ENCODE results near the gene AUTS2. TPM values are rescaled to one million over a fixed set of nuclear protein-coding genes. Genes with fewer than 3 reads are reported as not detected.

AUTS2 gene
- total RNA-seq, 6 donors from 2014 or later, result 38.9 to 151 (median 55.8) TPM

GRCh38 chr7:70321016-70321590 is 722.8 kb downstream of the AUTS2 start:
- Histone ChIP-seq H3K4me3 (no peak overlapping the region), H3K4me1 (peaks cover 5 to 8% (median 8%) of the 10 kb centered on the region in 4 donors), H3K27ac (no peak overlapping the region), H3K36me3 (no peaks in the 10 kb centered on the region), H3K9me3 (no peaks in the 10 kb centered on the region), H3K27me3 (no peaks in the 10 kb centered on the region)
- ATAC-seq (ENCODE audit: low FRiP score in 2 of 2) (no peak), DNase-seq (no peak)
- TF ChIP-seq CTCF (IDR thresholded peaks at IDR 0.05) (no peak), POLR2AphosphoS5 (IDR thresholded peaks at IDR 0.05) (no peak), POLR2A (IDR thresholded peaks at IDR 0.05) (no peak), EP300 (IDR thresholded peaks at IDR 0.05) (no peak)
- WGBS, 2 donors, result 94 to 96% methylated on average over 6 of the region's 6 CpGs

GRCh38 chr7:70322856-70323255 is 724.6 kb downstream of the AUTS2 start:
- Histone ChIP-seq H3K36me3 (no peaks in the 10 kb centered on the region), H3K4me1 (peaks cover 0 to 3% (median 0%) of the 10 kb centered on the region in 4 donors), H3K4me3 (no peak overlapping the region), H3K27ac (no peak overlapping the region), H3K27me3 (no peaks in the 10 kb centered on the region), H3K9me3 (no peaks in the 10 kb centered on the region)
- 82 to 96% methylated on average over 1 of the region's 1 CpG for WGBS, 2 donors
- no peak for ATAC-seq (ENCODE audit: low FRiP score in 2 of 2)
- no peak for TF ChIP-seq EP300 (IDR thresholded peaks at IDR 0.05)
- TF ChIP-seq CTCF (IDR thresholded peaks at IDR 0.05), result no peak
- no peak for DNase-seq

- H3K4me3 ChIP-seq, result no peak overlapping the region
- no peaks in the 10 kb centered on the region for H3K27me3 ChIP-seq
- DNase-seq, result no peak
- TF ChIP-seq CTCF (IDR thresholded peaks at IDR 0.05), result no peak
- TF ChIP-seq POLR2A (IDR thresholded peaks at IDR 0.05), result no peak
- H3K36me3 ChIP-seq, result no peaks in the 10 kb centered on the region
- H3K4me1 ChIP-seq, result no peaks in the 10 kb centered on the region
- 66 to 76% methylated on average over 2 of the region's 2 CpGs for WGBS, 2 donors
- ATAC-seq (ENCODE audit: low FRiP score in 2 of 2), result peak in 1 of 2 donors; percentile 77
- no peak overlapping the region for H3K27ac ChIP-seq
- no peaks in the 10 kb centered on the region for H3K9me3 ChIP-seq
Observed at GRCh38 chr7:70325509-70326101, 727.3 kb downstream of the AUTS2 start.

- H3K4me3 ChIP-seq, result no peak overlapping the region
- no peak overlapping the region for H3K27ac ChIP-seq
- no peaks in the 10 kb centered on the region for H3K9me3 ChIP-seq
- H3K36me3 ChIP-seq, result no peaks in the 10 kb centered on the region
- ATAC-seq (ENCODE audit: low FRiP score in 2 of 2) (no peak), DNase-seq (no peak)
- no peaks in the 10 kb centered on the region for H3K4me1 ChIP-seq
- WGBS, 2 donors, result 88 to 94% methylated on average over 2 of the region's 2 CpGs
- TF ChIP-seq POLR2A (IDR thresholded peaks at IDR 0.05) (no peak), EP300 (IDR thresholded peaks at IDR 0.05) (no peak), POLR2AphosphoS5 (IDR thresholded peaks at IDR 0.05) (no peak), CTCF (IDR thresholded peaks at IDR 0.05) (no peak)
- H3K27me3 ChIP-seq, result no peaks in the 10 kb centered on the region
Observed at GRCh38 chr7:70334295-70334694, 736.0 kb downstream of the AUTS2 start.

- DNase-seq, result no peak
- WGBS, 2 donors, result 64 to 68% methylated on average over 2 of the region's 2 CpGs
- no peaks in the 10 kb centered on the region for H3K27me3 ChIP-seq
- no peak overlapping the region for H3K4me3 ChIP-seq
- no peaks in the 10 kb centered on the region for H3K36me3 ChIP-seq
- ATAC-seq (ENCODE audit: low FRiP score in 2 of 2), result no peak
- H3K27ac ChIP-seq, result no peak overlapping the region
- H3K4me1 ChIP-seq, result no peaks in the 10 kb centered on the region
- no peak for TF ChIP-seq CTCF (IDR thresholded peaks at IDR 0.05)
- no peak for TF ChIP-seq POLR2AphosphoS5 (IDR thresholded peaks at IDR 0.05)
- TF ChIP-seq POLR2A (IDR thresholded peaks at IDR 0.05), result no peak
- no peak for TF ChIP-seq EP300 (IDR thresholded peaks at IDR 0.05)
- no peaks in the 10 kb centered on the region for H3K9me3 ChIP-seq
Observed at GRCh38 chr7:70334871-70335270, 736.6 kb downstream of the AUTS2 start.
